Measurements from ENCODE around the gene PPP1R12B. TPM values are rescaled to one million over a fixed set of nuclear protein-coding genes. Genes with fewer than 3 reads are reported as not detected.

Gene PPP1R12B
- total RNA-seq, 1 donor: 20.6 TPM

GRCh38 chr1:202584707-202585589 is 236.4 kb downstream of the PPP1R12B start:
- H3K27ac ChIP-seq (ENCODE audit: low read depth, low read length): no peak overlapping the region

GRCh38 chr1:202585590-202585933 is 237.1 kb downstream of the PPP1R12B start:
- no peaks in the 10 kb centered on the region for H3K27me3 ChIP-seq (ENCODE audit: insufficient read depth, low read length)

More at GRCh38 chr1:202584707-202585589, 236.4 kb downstream of the PPP1R12B start:
- no peaks in the 10 kb centered on the region for H4K20me1 ChIP-seq (ENCODE audit: insufficient read depth, low read length)
- H3K36me3 ChIP-seq (ENCODE audit: insufficient read depth, low read length): peaks cover 4% of the 10 kb centered on the region
- no peak overlapping the region for H2AFZ ChIP-seq (ENCODE audit: low read length)
- H3K4me2 ChIP-seq (ENCODE audit: insufficient read depth, low read length): no peak overlapping the region
- peaks cover 62% of the 10 kb centered on the region for H3K4me1 ChIP-seq (ENCODE audit: insufficient read depth, low read length)
- TF ChIP-seq CTCF (IDR thresholded peaks at IDR 0.05; ENCODE audit: extremely low read depth, low read depth, low read length): no peak
- H3K27me3 ChIP-seq (ENCODE audit: insufficient read depth, low read length): no peaks in the 10 kb centered on the region
- H3K4me3 ChIP-seq (ENCODE audit: insufficient read depth, low read length): no peak overlapping the region
- H3K9me3 ChIP-seq (ENCODE audit: low read depth, low read length): no peaks in the 10 kb centered on the region
- no peaks in the 10 kb centered on the region for H3K79me2 ChIP-seq (ENCODE audit: insufficient read depth, low read length)
- no peak for DNase-seq (ENCODE audit: insufficient read length, low spot score, missing footprints)

GRCh38 chr1:202586018-202586821 is 237.7 kb downstream of the PPP1R12B start:
- no peak for TF ChIP-seq CTCF (IDR thresholded peaks at IDR 0.05; ENCODE audit: extremely low read depth, low read depth, low read length)
- Histone ChIP-seq H3K27me3 (ENCODE audit: insufficient read depth, low read length) (no peaks in the 10 kb centered on the region), H4K20me1 (ENCODE audit: insufficient read depth, low read length) (no peaks in the 10 kb centered on the region), H3K79me2 (ENCODE audit: insufficient read depth, low read length) (no peaks in the 10 kb centered on the region), H3K4me2 (ENCODE audit: insufficient read depth, low read length) (peak overlapping the region; percentile 8), H3K4me1 (ENCODE audit: insufficient read depth, low read length) (peaks cover 54% of the 10 kb centered on the region), H3K36me3 (ENCODE audit: insufficient read depth, low read length) (no peaks in the 10 kb centered on the region), H3K27ac (ENCODE audit: low read depth, low read length) (peak overlapping the region; percentile 38), H3K9me3 (ENCODE audit: low read depth, low read length) (no peaks in the 10 kb centered on the region), H3K4me3 (ENCODE audit: insufficient read depth, low read length) (no peak overlapping the region), H2AFZ (ENCODE audit: low read length) (peak overlapping the region; percentile 8)
- DNase-seq (ENCODE audit: insufficient read length, low spot score, missing footprints): peak; percentile 67

More at GRCh38 chr1:202585590-202585933, 237.1 kb downstream of the PPP1R12B start:
- no peak overlapping the region for H2AFZ ChIP-seq (ENCODE audit: low read length)
- peak; percentile 55 for DNase-seq (ENCODE audit: insufficient read length, low spot score, missing footprints)
- no peak for TF ChIP-seq CTCF (IDR thresholded peaks at IDR 0.05; ENCODE audit: extremely low read depth, low read depth, low read length)
- H3K4me1 ChIP-seq (ENCODE audit: insufficient read depth, low read length): peaks cover 57% of the 10 kb centered on the region
- no peak overlapping the region for H3K4me3 ChIP-seq (ENCODE audit: insufficient read depth, low read length)
- peaks cover 4% of the 10 kb centered on the region for H3K36me3 ChIP-seq (ENCODE audit: insufficient read depth, low read length)
- no peaks in the 10 kb centered on the region for H4K20me1 ChIP-seq (ENCODE audit: insufficient read depth, low read length)
- H3K9me3 ChIP-seq (ENCODE audit: low read depth, low read length): no peaks in the 10 kb centered on the region
- no peaks in the 10 kb centered on the region for H3K79me2 ChIP-seq (ENCODE audit: insufficient read depth, low read length)
- H3K27ac ChIP-seq (ENCODE audit: low read depth, low read length): peak overlapping the region; percentile 38
- no peak overlapping the region for H3K4me2 ChIP-seq (ENCODE audit: insufficient read depth, low read length)

GRCh38 chr1:202586871-202587270 is 238.4 kb downstream of the PPP1R12B start:
- no peak overlapping the region for H2AFZ ChIP-seq (ENCODE audit: low read length)
- no peaks in the 10 kb centered on the region for H3K36me3 ChIP-seq (ENCODE audit: insufficient read depth, low read length)
- H3K4me2 ChIP-seq (ENCODE audit: insufficient read depth, low read length): peak overlapping the region; percentile 8
- H3K9me3 ChIP-seq (ENCODE audit: low read depth, low read length): no peaks in the 10 kb centered on the region
- no peaks in the 10 kb centered on the region for H4K20me1 ChIP-seq (ENCODE audit: insufficient read depth, low read length)
- H3K79me2 ChIP-seq (ENCODE audit: insufficient read depth, low read length): no peaks in the 10 kb centered on the region
- H3K27ac ChIP-seq (ENCODE audit: low read depth, low read length): peak overlapping the region; percentile 38
- no peak for TF ChIP-seq CTCF (IDR thresholded peaks at IDR 0.05; ENCODE audit: extremely low read depth, low read depth, low read length)
- DNase-seq (ENCODE audit: insufficient read length, low spot score, missing footprints): no peak
- no peak overlapping the region for H3K4me3 ChIP-seq (ENCODE audit: insufficient read depth, low read length)
- no peaks in the 10 kb centered on the region for H3K27me3 ChIP-seq (ENCODE audit: insufficient read depth, low read length)
- peaks cover 54% of the 10 kb centered on the region for H3K4me1 ChIP-seq (ENCODE audit: insufficient read depth, low read length)

Data from osteoblast (primary cell).